GM18858 (cell line): ENCODE results near the gene NDUFS4.
"Not testable (repeated sequence)": the region's sequence is repeated elsewhere in the genome, so short reads cannot be mapped to it uniquely, and the experiment has no call there.

Source experiments
- ATAC-seq: cut with Tn5 transposase; IDR thresholded peaks from one replicate; pipeline ENCODE4 v1.9.1; 2021; ENCODE audit not compliant: unreplicated experiment

Gene NDUFS4

GRCh38 chr5:53560506-53561191 lies at the start of gene NDUFS4:
TSS of gene NDUFS4 (plus strand) at chr5:53560639. CDS start at chr5:53560663, 24 bp downstream.
- peak; percentile 80 for ATAC-seq

GRCh38 chr5:53512539-53512938 lies 47.9 kb upstream of the NDUFS4 start:
- no peak for ATAC-seq

GRCh38 chr5:53515988-53516387 lies 44.5 kb upstream of the NDUFS4 start:
- ATAC-seq: no peak

GRCh38 chr5:53520813-53521212 lies 39.6 kb upstream of the NDUFS4 start:
- no peak for ATAC-seq

DNA sequence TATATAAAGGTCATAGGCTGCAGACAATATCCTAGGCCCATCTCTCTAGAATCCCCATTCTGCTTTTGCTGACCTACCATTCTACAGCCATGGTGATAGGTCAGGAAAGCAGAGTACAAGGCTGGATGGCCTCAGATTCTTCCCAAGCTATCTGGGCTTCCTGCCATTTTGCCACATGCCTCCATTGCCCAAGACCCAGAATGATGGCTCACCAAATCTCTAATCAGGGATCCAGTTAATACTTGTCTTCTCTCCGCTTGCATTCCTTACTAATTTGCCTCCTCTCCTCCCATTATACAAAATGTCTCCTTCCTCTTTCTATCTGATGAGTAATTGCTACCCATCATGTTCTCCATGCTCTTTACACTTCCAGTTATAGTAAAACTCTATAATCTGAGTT lies 22.7 kb upstream of the NDUFS4 start:
- ATAC-seq: no peak

DNA sequence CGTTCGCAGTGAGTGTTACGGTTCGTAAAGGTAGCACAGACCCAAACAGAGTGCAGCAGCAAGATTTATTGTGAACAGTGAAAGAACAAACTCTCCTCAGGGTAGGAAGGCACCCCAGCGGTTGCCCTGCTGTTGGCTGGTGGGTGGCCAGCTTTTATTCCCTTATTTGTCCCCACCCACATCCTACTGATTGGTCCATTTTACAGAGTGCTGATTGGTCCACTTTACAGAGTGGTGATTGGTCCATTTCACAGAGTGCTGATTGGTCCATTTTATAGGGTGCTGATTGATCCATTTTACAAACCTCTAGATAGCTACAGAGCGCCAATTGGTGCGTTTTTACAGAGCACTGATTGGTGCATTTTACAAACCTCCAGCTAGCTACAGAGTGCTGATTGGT lies 19.7 kb upstream of the NDUFS4 start:
- ATAC-seq: not testable (repeated sequence)

DNA sequence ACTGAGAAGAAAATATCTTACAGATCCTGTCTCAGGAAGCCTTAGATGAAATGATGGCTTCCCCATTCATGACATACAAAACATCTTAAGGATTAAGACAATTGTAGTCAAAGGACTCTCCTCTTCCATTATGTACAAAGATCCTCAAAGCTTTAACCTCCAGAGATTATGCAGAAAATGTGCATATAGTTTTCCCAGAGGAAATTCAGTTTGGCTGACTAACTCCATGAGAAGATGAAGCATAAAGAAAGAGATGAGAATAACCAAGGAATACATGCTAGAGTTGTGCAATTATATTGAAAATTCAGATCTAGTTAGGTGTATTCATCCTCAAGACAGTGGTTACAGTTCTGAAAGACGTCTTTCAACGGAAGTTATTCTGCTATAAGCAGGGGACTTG lies 18.6 kb upstream of the NDUFS4 start:
- no peak for ATAC-seq

GRCh38 chr5:53542926-53543325 lies 17.5 kb upstream of the NDUFS4 start:
- no peak for ATAC-seq

GRCh38 chr5:53543401-53543800 lies 17.0 kb upstream of the NDUFS4 start:
- no peak for ATAC-seq

- ATAC-seq: no peak
Observed at GRCh38 chr5:53545744-53546143, 14.7 kb upstream of the NDUFS4 start.

GRCh38 chr5:53547226-53547625 lies 13.2 kb upstream of the NDUFS4 start:
- ATAC-seq: no peak

DNA sequence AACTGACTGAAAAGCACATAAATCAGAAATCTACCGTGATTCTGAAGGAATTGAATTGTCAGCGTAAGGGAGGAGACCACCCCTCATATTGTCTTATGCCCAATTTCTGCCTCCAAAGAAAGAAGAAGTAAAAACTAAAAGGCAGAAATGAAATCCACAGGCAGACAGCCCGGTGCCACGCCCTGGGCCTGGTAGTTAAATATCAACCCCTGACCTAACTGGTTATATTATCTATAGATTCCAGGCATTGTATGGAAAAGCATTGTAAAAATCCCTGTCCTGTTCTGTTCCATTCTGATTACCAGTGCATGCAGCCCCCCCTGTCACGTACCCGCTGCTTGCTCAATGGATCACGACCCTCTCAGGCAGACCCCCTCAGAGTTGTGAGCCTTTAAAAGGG lies 11.9 kb upstream of the NDUFS4 start:
- not testable (repeated sequence) for ATAC-seq

DNA sequence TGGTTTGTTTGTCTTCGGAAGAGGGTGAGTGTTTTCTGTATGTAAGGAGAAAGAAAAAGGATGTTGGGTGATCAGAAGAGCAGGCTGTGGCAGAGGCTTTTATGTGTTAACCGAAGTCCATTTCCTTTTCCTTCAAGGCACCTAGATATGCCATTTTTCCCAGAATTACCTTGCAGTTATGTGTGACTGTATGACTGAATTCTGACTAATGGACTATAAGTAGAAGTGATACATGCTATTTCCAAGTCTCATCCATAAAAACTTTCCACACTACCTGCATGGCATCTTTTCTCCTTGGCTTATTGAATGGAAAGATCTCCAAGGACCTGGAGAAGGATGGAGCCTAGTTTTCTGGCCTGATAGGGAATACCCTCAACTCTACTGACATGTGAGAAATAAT lies 10.6 kb upstream of the NDUFS4 start:
- no peak for ATAC-seq

DNA sequence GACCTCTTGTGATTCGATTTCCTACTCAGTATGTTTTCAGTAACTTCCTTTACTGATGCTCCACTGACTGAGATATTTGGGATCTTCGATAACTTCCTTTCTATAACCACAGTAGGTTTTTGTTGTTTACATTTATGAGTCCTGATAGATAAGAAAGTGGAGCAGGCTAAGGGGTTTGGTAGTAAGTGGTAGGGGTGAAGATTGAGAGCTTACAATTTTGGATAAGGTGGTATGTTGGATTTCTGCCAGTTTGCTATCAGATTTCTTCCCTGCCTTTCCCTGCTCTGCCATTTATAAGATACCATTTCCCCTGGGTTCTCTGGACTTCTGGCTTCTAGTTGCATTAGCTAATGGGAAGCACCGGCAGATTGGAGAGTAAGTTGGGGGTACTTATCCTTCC lies 7.9 kb upstream of the NDUFS4 start:
- ATAC-seq: no peak

- ATAC-seq: no peak
Observed at GRCh38 chr5:53554444-53554843, 6.0 kb upstream of the NDUFS4 start.

- no peak for ATAC-seq
Observed at GRCh38 chr5:53555160-53555559, 5.3 kb upstream of the NDUFS4 start.

- no peak for ATAC-seq
Observed at GRCh38 chr5:53556001-53556400, 4.4 kb upstream of the NDUFS4 start.

- no peak for ATAC-seq
Observed at GRCh38 chr5:53557386-53557785, 3.1 kb upstream of the NDUFS4 start.

DNA sequence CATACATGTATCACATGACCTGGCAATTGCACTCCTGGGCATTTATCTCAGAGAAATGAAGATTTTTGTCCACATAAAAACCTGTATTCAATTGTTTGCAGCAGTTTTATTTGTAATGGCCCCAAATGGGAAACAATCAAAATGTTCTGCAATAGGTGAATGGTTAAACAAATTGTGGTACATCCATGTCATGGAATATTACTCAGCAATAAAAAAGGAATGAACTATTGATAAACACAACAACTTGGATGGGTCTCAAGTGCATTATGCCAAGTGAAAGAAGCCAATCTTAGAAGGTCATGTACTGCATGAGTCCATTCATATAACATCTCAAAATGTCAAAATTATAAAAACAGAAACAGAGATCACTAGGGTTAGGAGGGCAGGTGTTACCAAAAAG lies 1.5 kb upstream of the NDUFS4 start:
- no peak for ATAC-seq

GRCh38 chr5:53560028-53560427 lies 411 bp upstream of the NDUFS4 start:
- ATAC-seq: peak; percentile 6

DNA sequence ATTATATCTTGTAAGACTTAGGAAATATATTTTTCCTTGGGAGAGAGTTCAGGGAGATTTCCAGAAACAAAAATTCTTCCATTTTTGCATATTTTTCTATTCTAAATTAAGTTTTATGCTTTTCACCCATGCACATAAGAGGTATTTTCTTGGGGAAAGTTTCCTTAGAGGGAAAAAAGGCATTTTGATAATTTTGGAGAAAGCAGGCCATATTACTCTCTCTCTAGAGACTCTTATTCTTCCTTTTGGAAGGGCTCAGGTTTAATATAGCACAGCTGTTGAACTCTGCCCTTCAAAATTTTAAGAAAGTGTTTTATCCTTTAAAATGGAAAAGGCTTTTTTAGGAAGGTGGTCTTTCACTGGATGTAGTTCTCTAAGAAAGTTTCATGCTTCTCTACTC lies 8.0 kb downstream of the NDUFS4 start:
- ATAC-seq: no peak

- no peak for ATAC-seq
Observed at GRCh38 chr5:53568871-53569270, 8.4 kb downstream of the NDUFS4 start.

DNA sequence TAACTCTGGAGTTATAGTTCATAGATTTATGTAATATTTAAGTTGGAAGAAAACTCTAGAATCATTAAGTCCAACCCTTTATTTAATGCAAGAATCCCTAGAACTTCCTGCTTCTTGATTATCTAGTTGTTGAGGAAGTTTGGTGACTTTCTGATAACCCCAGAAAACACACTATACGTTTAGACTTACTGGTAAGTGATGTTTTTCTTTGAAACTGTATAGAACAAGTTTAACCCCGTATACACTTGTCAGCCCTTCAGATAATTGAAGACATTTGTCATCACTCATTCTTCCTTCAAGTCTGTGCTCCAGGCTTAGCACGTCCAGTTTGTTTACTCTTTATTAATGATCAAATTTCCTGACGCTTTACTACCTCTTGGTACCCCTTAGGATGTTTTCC lies 9.0 kb downstream of the NDUFS4 start:
- no peak for ATAC-seq
